Head of caudate nucleus (tissue), 42 donors: Measurements from ENCODE around the gene KANSL3.
"Not testable (repeated sequence)": the region's sequence is repeated elsewhere in the genome, so short reads cannot be mapped to it uniquely, and the experiment has no call there.

Experiments
- DNase-seq, 42 donors: peaks; one replicate each; pipeline versions ENCODE4 v3.0.0 to v3.0.0-alpha.2; 2020 to 2021; ENCODE audit warnings: mixed read lengths in 7 of 42
- intact Hi-C: fragments of 100-400 bp; cut with DNase I; formaldehyde crosslinking; loops from one replicate; pipeline ENCODE4 v1.15.0; 2022

Gene KANSL3

GRCh38 chr2:96661324-96661723 is 23.2 kb upstream of the KANSL3 start:
- DNase-seq: no peak
- intact Hi-C loops: no loop called here

- intact Hi-C loops: no loop called here
- DNase-seq: no peak
Measured at GRCh38 chr2:96656540-96656939, 18.4 kb upstream of the KANSL3 start.

- intact Hi-C loops: no loop called here
- DNase-seq: no peak
Measured at GRCh38 chr2:96655526-96655925, 17.4 kb upstream of the KANSL3 start.

- DNase-seq, intact Hi-C loops: not testable (repeated sequence)
Measured at GRCh38 chr2:96654791-96655190, 16.7 kb upstream of the KANSL3 start.

GRCh38 chr2:96651793-96652192 is 13.7 kb upstream of the KANSL3 start:
- DNase-seq: no peak
- intact Hi-C loops: no loop called here

GRCh38 chr2:96649342-96649741 is 11.2 kb upstream of the KANSL3 start:
- intact Hi-C loops: no loop called here
- DNase-seq: no peak

- DNase-seq: no peak
- intact Hi-C loops: no loop called here
Measured at GRCh38 chr2:96648306-96648930, 10.3 kb upstream of the KANSL3 start.

- intact Hi-C loops: no loop called here
- DNase-seq: no peak
Measured at GRCh38 chr2:96647681-96648080, 9.6 kb upstream of the KANSL3 start.

- intact Hi-C loops: no loop called here
- peak; percentile 37 to 92 (median 70) for DNase-seq
Measured at GRCh38 chr2:96642564-96643360, 4.7 kb upstream of the KANSL3 start, which contains the start of gene FER1L5. Gene FER1L5 (plus strand): TSS chr2:96642764. CDS start chr2:96642837, 73 bp downstream.

- intact Hi-C loops: loop anchor here (2.0 kb wide), 1 partner anchor 123 kb away; the partner anchor contains the start of gene CNNM4
Measured at GRCh38 chr2:96637385-96638143, 548 bp downstream of the KANSL3 start.

GRCh38 chr2:96636551-96637171 is 1.5 kb downstream of the KANSL3 start:
- intact Hi-C loops: no loop called here
- DNase-seq: peak in 8 of 42 donors; percentile 2 to 46 (median 18)

More at GRCh38 chr2:96637385-96638143, 548 bp downstream of the KANSL3 start:
- DNase-seq: peak; percentile 16 to 87 (median 71)

- intact Hi-C loops: no loop called here
- no peak for DNase-seq
Measured at GRCh38 chr2:96633641-96634040, 4.5 kb downstream of the KANSL3 start.

- intact Hi-C loops: no loop called here
- DNase-seq: no peak
Measured at GRCh38 chr2:96631804-96632435, 6.2 kb downstream of the KANSL3 start.

GRCh38 chr2:96626553-96626942 is 11.6 kb downstream of the KANSL3 start:
- intact Hi-C loops: no loop called here
- DNase-seq: no peak

GRCh38 chr2:96625571-96626552 is 12.2 kb downstream of the KANSL3 start:
- intact Hi-C loops: no loop called here
- no peak for DNase-seq

GRCh38 chr2:96623116-96623515 is 15.0 kb downstream of the KANSL3 start:
- DNase-seq: no peak

GRCh38 chr2:96622544-96622943 is 15.6 kb downstream of the KANSL3 start:
- DNase-seq: no peak
- intact Hi-C loops: no loop called here

More at GRCh38 chr2:96623116-96623515, 15.0 kb downstream of the KANSL3 start:
- intact Hi-C loops: no loop called here
